Stimulated activated CD4-positive, alpha-beta T cell treated with anti-CD3 and anti-CD28 coated beads, Interleukin-4, amount 100 ng/mL, for 1 hour (primary cell): ENCODE data around the gene GALNT6.

Source experiments
- DNase-seq: peaks from one replicate; pipeline ENCODE4 v3.0.0-alpha.2; 2020

Gene GALNT6, protein sequence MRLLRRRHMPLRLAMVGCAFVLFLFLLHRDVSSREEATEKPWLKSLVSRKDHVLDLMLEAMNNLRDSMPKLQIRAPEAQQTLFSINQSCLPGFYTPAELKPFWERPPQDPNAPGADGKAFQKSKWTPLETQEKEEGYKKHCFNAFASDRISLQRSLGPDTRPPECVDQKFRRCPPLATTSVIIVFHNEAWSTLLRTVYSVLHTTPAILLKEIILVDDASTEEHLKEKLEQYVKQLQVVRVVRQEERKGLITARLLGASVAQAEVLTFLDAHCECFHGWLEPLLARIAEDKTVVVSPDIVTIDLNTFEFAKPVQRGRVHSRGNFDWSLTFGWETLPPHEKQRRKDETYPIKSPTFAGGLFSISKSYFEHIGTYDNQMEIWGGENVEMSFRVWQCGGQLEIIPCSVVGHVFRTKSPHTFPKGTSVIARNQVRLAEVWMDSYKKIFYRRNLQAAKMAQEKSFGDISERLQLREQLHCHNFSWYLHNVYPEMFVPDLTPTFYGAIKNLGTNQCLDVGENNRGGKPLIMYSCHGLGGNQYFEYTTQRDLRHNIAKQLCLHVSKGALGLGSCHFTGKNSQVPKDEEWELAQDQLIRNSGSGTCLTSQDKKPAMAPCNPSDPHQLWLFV

GRCh38 chr12:51391283-51392123 lies at the start of gene GALNT6:
Gene GALNT6, minus strand, starts transcription at chr12:51391406. Its CDS starts 11,625 bp downstream, at chr12:51379781.
- DNase-seq, result peak; percentile 76

DNA sequence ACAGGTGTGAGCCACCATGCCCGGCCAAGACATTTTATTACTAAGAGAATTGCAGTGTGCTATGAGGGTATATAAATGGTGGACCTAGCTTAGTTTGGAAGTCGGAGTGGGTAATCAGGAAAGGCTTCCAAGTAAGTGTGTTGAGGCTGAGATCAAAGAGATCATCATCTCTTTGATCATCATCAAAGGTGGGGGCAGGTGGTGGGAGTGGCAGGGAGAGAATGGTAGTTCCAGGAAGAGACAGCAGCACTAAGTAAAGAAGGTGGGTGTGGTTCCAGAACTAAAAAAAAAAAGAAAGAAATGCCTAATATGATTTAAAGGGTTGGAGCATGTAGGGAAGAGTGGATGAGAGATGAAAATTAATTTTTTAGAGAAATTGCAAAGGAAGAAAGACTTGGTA lies 48.1 kb upstream of the GALNT6 start:
- DNase-seq, result no peak

- no peak for DNase-seq
Observed at GRCh38 chr12:51437431-51437830, 46.2 kb upstream of the GALNT6 start.

GRCh38 chr12:51434305-51434704 lies 43.1 kb upstream of the GALNT6 start:
- no peak for DNase-seq

DNA sequence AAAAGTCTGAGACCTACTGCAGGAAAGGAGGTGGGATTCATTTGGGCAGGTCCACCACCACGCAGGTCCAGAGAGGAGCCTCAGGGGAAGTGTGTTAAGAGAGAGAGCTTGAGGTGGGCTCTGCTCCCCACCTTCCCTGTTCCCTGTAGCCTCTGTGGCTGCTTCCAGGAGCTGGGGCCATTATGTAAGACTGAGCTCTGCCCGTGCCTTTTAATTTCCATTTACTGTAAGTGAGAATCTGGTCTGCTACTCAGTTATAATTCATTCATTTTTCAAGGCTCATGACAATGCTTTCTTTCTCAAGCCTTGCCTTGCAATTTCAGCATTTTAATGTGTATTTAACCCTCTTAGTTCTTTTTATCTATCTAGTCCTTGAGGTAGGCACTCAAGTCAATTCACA lies 41.7 kb upstream of the GALNT6 start:
- no peak for DNase-seq

- no peak for DNase-seq
Observed at GRCh38 chr12:51430196-51430895, 39.1 kb upstream of the GALNT6 start.

GRCh38 chr12:51429700-51430099 lies 38.5 kb upstream of the GALNT6 start:
- DNase-seq, result no peak

- no peak for DNase-seq
Observed at GRCh38 chr12:51428256-51428655, 37.0 kb upstream of the GALNT6 start.

- DNase-seq, result peak; percentile 66
Observed at GRCh38 chr12:51424662-51425539, 33.7 kb upstream of the GALNT6 start, which contains the start of gene SLC4A8. Gene SLC4A8, plus strand, starts transcription at chr12:51424831. Its CDS starts 157 bp downstream, at chr12:51424988.

- DNase-seq, result no peak
Observed at GRCh38 chr12:51424094-51424661, 33.0 kb upstream of the GALNT6 start.

- DNase-seq, result no peak
Observed at GRCh38 chr12:51421266-51421884, 30.2 kb upstream of the GALNT6 start.

GRCh38 chr12:51419425-51420193 lies 28.4 kb upstream of the GALNT6 start:
- DNase-seq, result no peak

- no peak for DNase-seq
Observed at GRCh38 chr12:51417826-51418225, 26.6 kb upstream of the GALNT6 start.

DNA sequence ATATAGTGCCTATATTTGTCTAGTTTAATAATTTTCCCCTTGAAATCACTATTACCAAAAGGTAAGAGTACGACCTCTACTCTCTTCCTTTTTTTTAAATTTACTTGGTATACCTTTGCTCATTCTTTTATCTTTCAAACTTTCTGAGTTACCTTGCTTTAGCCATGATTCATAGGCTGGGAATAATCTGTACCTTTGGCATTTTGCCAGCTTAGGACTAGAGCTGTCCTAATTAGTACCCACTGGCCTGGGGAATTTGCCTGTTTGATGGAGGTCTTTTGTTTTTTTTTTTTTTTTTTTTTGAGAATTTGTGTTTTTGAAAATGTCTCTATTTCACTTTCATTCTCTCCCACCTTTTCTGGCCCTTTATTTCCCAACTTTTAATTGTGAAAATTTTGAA lies 24.7 kb upstream of the GALNT6 start:
- no peak for DNase-seq

DNA sequence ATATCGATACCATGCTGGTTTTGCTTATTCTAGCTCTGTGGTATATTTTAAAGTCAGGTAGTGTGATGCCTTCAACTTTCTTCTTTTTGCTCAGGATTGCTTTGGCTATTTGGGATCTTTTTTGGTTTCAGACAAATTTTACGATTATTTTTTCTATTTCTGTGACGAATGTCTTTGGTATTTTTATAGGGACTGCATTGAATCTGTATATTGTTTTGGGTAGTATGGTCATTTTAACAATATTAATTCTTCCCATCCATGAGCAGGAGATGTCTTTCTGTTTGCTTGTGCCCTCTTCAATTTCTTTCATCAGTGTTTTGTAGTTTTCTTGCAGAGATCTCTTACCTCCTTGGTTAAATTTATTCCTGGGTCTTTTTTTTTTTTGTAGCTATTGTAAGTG lies 22.6 kb upstream of the GALNT6 start:
- no peak for DNase-seq

GRCh38 chr12:51413149-51413548 lies 21.9 kb upstream of the GALNT6 start:
- DNase-seq, result no peak

DNA sequence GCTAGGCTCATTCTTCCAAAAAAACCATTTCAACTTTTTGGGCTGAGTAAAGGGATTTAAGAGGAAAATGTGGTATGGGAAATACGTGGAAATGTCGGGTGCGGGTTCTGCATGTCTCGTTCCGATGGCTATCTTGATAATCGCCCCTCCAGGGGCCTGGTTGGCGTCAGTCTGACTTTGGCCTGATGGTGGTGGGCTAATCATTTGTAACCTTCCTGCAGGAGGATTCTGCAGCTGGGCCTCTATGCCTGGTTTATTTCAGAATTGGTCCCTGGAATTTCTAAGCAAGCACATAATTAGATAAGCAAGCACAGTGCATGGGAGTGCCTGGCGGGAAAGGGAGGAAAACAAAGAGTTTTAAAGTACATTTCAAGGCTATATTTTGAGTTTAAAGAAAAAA lies 18.6 kb upstream of the GALNT6 start:
- no peak for DNase-seq

- no peak for DNase-seq
Observed at GRCh38 chr12:51407604-51408003, 16.4 kb upstream of the GALNT6 start.

DNA sequence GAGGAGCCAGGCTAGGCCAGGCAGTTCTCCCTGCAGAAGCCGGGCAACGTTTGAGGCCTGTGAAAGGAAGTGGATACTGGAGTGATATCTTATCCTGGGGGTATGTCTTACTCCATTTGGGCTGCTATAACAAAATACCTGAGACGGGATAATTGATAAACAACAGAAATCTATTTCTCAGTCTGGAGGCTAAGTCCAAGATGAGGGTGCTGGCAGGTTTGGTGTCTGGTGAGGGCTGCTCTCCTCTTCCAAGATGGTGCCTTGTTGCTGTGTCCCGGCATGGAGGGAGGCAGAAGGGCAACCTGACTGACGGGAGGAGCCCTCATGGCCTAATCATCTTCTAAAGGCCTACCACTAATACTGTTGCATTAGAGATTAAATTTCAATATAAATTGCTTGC lies 15.7 kb upstream of the GALNT6 start:
- DNase-seq, result no peak

- DNase-seq, result no peak
Observed at GRCh38 chr12:51406290-51406689, 15.1 kb upstream of the GALNT6 start.
